Measurements from ENCODE around the gene PSORS1C2.
A peak's percentile ranks its signal among the peaks of the same experiment; 100 is the strongest.

Gene PSORS1C2

GRCh38 chr6:31111712-31112111 lies 27.2 kb downstream of the PSORS1C2 start:
- no peak for DNase-seq

- no peak for DNase-seq
Observed at GRCh38 chr6:31110825-31111582, 27.9 kb downstream of the PSORS1C2 start.

- DNase-seq, result no peak
Observed at GRCh38 chr6:31107052-31107451, 31.8 kb downstream of the PSORS1C2 start.

- DNase-seq, result no peak
Observed at GRCh38 chr6:31103136-31103535, 35.7 kb downstream of the PSORS1C2 start.

- DNase-seq, result no peak
Observed at GRCh38 chr6:31098449-31098938, 40.4 kb downstream of the PSORS1C2 start.

GRCh38 chr6:31096656-31097055 lies 42.2 kb downstream of the PSORS1C2 start:
- peak; percentile 24 for DNase-seq

GRCh38 chr6:31096215-31096614 lies 42.7 kb downstream of the PSORS1C2 start:
- DNase-seq, result no peak

- peak; percentile 60 for DNase-seq
Observed at GRCh38 chr6:31094389-31094881, 44.4 kb downstream of the PSORS1C2 start.

- peak; percentile 79 for DNase-seq
Observed at GRCh38 chr6:31092769-31093505, 45.9 kb downstream of the PSORS1C2 start.

- DNase-seq, result no peak
Observed at GRCh38 chr6:31092238-31092637, 46.6 kb downstream of the PSORS1C2 start.

- DNase-seq, result peak; percentile 36
Observed at GRCh38 chr6:31091680-31092079, 47.2 kb downstream of the PSORS1C2 start.

GRCh38 chr6:31090973-31091364 lies 47.9 kb downstream of the PSORS1C2 start:
- DNase-seq, result peak; percentile 19

GRCh38 chr6:31090275-31090972 lies 48.4 kb downstream of the PSORS1C2 start:
- DNase-seq, result no peak
